Osteoblast (primary cell): Measurements from ENCODE around the gene C1QC. TPM values are rescaled to one million over a fixed set of nuclear protein-coding genes. Genes with fewer than 3 reads are reported as not detected.

ENCODE experiments used
- DNase-seq: peaks from one replicate; pipeline ENCODE4 v3.0.0; 2011; ENCODE audit warnings: low spot score, mixed read lengths; ENCODE audit not compliant: insufficient read length; ENCODE audit errors: missing footprints
- H2AFZ ChIP-seq: 2 replicates; pipeline ENCODE4 v1.6.0; 2011; ENCODE audit warnings: mild to moderate bottlenecking, low read length
- H3K27ac ChIP-seq: 2 replicates; pipeline ENCODE4 v1.5.1; 2011; ENCODE audit warnings: mild to moderate bottlenecking, low read depth, low read length, moderate library complexity
- H3K27me3 ChIP-seq: 2 replicates; pipeline ENCODE4 v1.6.0; 2012; ENCODE audit warnings: mild to moderate bottlenecking, control low read depth, inconsistent platforms, low read length, moderate library complexity; ENCODE audit not compliant: insufficient read depth
- H3K36me3 ChIP-seq: 2 replicates; pipeline ENCODE4 v1.5.1; 2011; ENCODE audit warnings: mild to moderate bottlenecking, low read length, control low read depth, moderate library complexity; ENCODE audit not compliant: insufficient read depth
- H3K4me1 ChIP-seq: 2 replicates; pipeline ENCODE4 v1.5.1; 2011; ENCODE audit warnings: mild to moderate bottlenecking, low read length, control low read depth, moderate library complexity; ENCODE audit not compliant: insufficient read depth
- H3K4me2 ChIP-seq: 2 replicates; pipeline ENCODE4 v1.6.0; 2011; ENCODE audit warnings: mild to moderate bottlenecking, low read length; ENCODE audit not compliant: insufficient read depth
- H3K4me3 ChIP-seq: fragments of 200-600 bp; sonication (generic); 3 replicates; pipeline ENCODE4 v1.5.1; 2012; ENCODE audit warnings: mild to moderate bottlenecking, low read length, inconsistent platforms; ENCODE audit not compliant: insufficient read depth
- H3K79me2 ChIP-seq: 2 replicates; pipeline ENCODE4 v1.6.0; 2012; ENCODE audit warnings: mild to moderate bottlenecking, low read length, control low read depth, inconsistent platforms; ENCODE audit not compliant: insufficient read depth
- H3K9me3 ChIP-seq: 2 replicates; pipeline ENCODE4 v1.5.1; 2011; ENCODE audit warnings: low read depth, low read length, control low read depth
- H4K20me1 ChIP-seq: 2 replicates; pipeline ENCODE4 v1.6.0; 2012; ENCODE audit warnings: mild to moderate bottlenecking, low read length, control low read depth; ENCODE audit not compliant: insufficient read depth
- total RNA-seq: library from RNA; depleted of rRNA; stranded (reverse); fragments of >200 nt; gene quantifications from 2 replicates; pipeline ENCODE4 v1.2.3, GENCODE V29; 2012
- TF ChIP-seq, protein P1 (sequence below): IDR thresholded peaks from 2 replicates; pipeline ENCODE4 v1.5.1; 2011; ENCODE audit warnings: mild to moderate bottlenecking, low read depth, low read length, moderate library complexity; ENCODE audit errors: extremely low read depth

C1QC gene
- total RNA-seq, 1 donor = 2.2 TPM

- Histone ChIP-seq H3K27me3 (peaks cover 18% of the 10 kb centered on the region), H3K36me3 (no peaks in the 10 kb centered on the region), H2AFZ (no peak overlapping the region), H3K9me3 (no peaks in the 10 kb centered on the region), H3K4me2 (no peak overlapping the region), H3K27ac (no peak overlapping the region), H3K4me3 (no peak overlapping the region), H4K20me1 (no peaks in the 10 kb centered on the region), H3K79me2 (no peaks in the 10 kb centered on the region), H3K4me1 (no peaks in the 10 kb centered on the region)
- DNase-seq = peak; percentile 51
- TF ChIP-seq, protein P1, sequence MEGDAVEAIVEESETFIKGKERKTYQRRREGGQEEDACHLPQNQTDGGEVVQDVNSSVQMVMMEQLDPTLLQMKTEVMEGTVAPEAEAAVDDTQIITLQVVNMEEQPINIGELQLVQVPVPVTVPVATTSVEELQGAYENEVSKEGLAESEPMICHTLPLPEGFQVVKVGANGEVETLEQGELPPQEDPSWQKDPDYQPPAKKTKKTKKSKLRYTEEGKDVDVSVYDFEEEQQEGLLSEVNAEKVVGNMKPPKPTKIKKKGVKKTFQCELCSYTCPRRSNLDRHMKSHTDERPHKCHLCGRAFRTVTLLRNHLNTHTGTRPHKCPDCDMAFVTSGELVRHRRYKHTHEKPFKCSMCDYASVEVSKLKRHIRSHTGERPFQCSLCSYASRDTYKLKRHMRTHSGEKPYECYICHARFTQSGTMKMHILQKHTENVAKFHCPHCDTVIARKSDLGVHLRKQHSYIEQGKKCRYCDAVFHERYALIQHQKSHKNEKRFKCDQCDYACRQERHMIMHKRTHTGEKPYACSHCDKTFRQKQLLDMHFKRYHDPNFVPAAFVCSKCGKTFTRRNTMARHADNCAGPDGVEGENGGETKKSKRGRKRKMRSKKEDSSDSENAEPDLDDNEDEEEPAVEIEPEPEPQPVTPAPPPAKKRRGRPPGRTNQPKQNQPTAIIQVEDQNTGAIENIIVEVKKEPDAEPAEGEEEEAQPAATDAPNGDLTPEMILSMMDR = no peak
These were observed 18.4 kb downstream of the C1QC start for GRCh38 chr1:22661880-22662279.

DNA sequence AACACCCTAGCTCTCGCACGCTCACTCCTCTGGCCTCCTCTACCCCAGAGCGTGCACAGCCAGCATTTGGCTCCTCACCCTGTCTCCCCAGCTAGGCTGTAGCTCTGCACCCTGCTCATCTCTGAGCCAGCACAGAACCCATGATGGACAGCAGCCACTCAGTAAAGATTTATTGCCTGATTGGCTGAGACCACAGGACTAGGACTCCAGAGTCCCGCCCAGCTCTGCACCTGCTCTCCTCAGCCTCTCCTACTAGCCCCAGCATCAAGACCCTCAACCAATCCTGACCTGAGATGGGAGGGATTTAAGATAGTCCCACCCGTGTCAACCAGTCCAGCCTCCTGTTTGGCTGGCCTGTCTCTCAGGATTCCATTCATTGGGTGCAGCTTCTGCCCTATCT is 18.9 kb downstream of the C1QC start:
- Histone ChIP-seq H3K27ac (no peak overlapping the region), H3K9me3 (no peaks in the 10 kb centered on the region), H4K20me1 (no peaks in the 10 kb centered on the region), H2AFZ (no peak overlapping the region), H3K27me3 (peaks cover 18% of the 10 kb centered on the region), H3K36me3 (no peaks in the 10 kb centered on the region), H3K4me3 (no peak overlapping the region), H3K4me1 (no peaks in the 10 kb centered on the region), H3K79me2 (no peaks in the 10 kb centered on the region), H3K4me2 (no peak overlapping the region)
- peak; percentile 79 for DNase-seq
- TF ChIP-seq, protein P1 = no peak

DNA sequence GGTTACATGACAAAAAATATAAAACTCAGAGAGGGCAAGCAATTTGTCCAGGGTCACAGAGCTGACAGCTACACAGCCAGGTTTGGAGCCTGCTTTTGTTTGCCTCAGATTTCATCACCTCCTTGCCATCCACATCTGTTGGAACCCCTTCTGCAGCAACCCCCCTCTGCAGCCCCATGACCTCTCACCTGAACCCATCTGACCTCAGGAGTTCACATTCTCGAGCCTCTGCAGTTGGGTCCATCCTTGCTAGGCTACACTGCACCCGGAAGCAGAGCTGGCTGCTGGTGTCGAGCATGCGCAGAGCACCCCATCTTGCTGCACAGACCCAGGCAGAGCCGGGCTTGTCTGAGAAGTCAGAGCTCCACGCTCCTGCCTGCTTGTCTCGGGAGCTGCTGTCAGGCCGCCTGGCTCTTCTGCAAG is 19.6 kb downstream of the C1QC start:
- H3K36me3 ChIP-seq = no peaks in the 10 kb centered on the region
- H3K4me3 ChIP-seq = no peak overlapping the region
- H3K79me2 ChIP-seq = no peaks in the 10 kb centered on the region
- H2AFZ ChIP-seq = no peak overlapping the region
- H3K27me3 ChIP-seq = peaks cover 21% of the 10 kb centered on the region
- no peaks in the 10 kb centered on the region for H3K9me3 ChIP-seq
- no peak overlapping the region for H3K27ac ChIP-seq
- no peak overlapping the region for H3K4me2 ChIP-seq
- TF ChIP-seq, protein P1 = no peak
- H3K4me1 ChIP-seq = no peaks in the 10 kb centered on the region
- no peak for DNase-seq
- no peaks in the 10 kb centered on the region for H4K20me1 ChIP-seq

DNA sequence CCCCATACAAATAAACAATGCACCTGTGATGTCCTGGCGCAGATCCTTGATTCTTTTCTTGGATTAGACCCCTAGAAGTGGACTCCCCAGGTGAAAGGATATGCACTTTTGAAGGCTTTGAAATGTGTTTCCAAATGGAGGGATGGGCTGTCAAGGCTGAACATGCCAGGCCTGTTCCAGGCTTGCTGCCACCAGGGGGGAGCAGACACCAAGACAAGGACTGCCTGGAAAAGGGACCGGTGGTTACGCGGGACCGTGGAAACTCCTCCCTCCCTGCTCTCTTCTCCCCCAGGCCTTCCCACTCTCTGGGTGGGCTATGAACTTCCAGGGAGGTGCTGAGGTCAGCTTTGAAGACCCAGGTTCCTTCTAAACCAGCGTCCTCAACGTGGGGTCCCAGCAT is 22.3 kb downstream of the C1QC start:
- H4K20me1 ChIP-seq = no peaks in the 10 kb centered on the region
- no peaks in the 10 kb centered on the region for H3K36me3 ChIP-seq
- no peak overlapping the region for H2AFZ ChIP-seq
- H3K4me2 ChIP-seq = no peak overlapping the region
- H3K9me3 ChIP-seq = no peaks in the 10 kb centered on the region
- no peaks in the 10 kb centered on the region for H3K79me2 ChIP-seq
- no peak overlapping the region for H3K27ac ChIP-seq
- H3K4me3 ChIP-seq = no peak overlapping the region
- DNase-seq = peak; percentile 76
- H3K27me3 ChIP-seq = peaks cover 30% of the 10 kb centered on the region
- H3K4me1 ChIP-seq = no peaks in the 10 kb centered on the region
- TF ChIP-seq, protein P1 = peak; percentile 55
